KMS-11 (cell line): ENCODE results near the gene HES3.

Experiments
- H2AFZ ChIP-seq: fragments of 200-600 bp; sonication (generic); 2 replicates; pipeline ENCODE4 v1.6.1; 2016; ENCODE audit warnings: antibody characterized with exemption, mixed run types, low read depth
- H3K27ac ChIP-seq: fragments of 200-600 bp; sonication (generic); 2 replicates; pipeline ENCODE4 v1.6.1; 2016; ENCODE audit warnings: mild to moderate bottlenecking, mixed run types
- H3K27me3 ChIP-seq: fragments of 200-600 bp; sonication (generic); 2 replicates; pipeline ENCODE4 v1.6.1; 2017; ENCODE audit warnings: mild to moderate bottlenecking, low read depth, mixed run types, moderate library complexity; ENCODE audit not compliant: insufficient read depth
- H3K36me3 ChIP-seq: fragments of 200-600 bp; sonication (generic); 2 replicates; pipeline ENCODE4 v1.6.1; 2017; ENCODE audit warnings: mild to moderate bottlenecking, mixed run types; ENCODE audit not compliant: insufficient read depth
- H3K4me1 ChIP-seq: fragments of 200-600 bp; sonication (generic); 2 replicates; pipeline ENCODE4 v1.6.1; 2016; ENCODE audit warnings: mild to moderate bottlenecking, low read depth, mixed run types; ENCODE audit not compliant: poor library complexity, severe bottlenecking
- H3K4me2 ChIP-seq: fragments of 200-600 bp; sonication (generic); 2 replicates; pipeline ENCODE4 v1.7.0; 2016; ENCODE audit warnings: mild to moderate bottlenecking, mixed run types
- H3K4me3 ChIP-seq: fragments of 200-600 bp; sonication (generic); IDR thresholded peaks from 2 replicates; pipeline ENCODE4 v1.6.1; 2017; ENCODE audit warnings: low read depth, low read length, mixed read lengths; ENCODE audit not compliant: insufficient read depth
- H3K79me2 ChIP-seq: fragments of 200-600 bp; sonication (generic); 2 replicates; pipeline ENCODE4 v1.6.1; 2016; ENCODE audit warnings: low read depth, mixed run types; ENCODE audit not compliant: insufficient read depth
- H3K9ac ChIP-seq: fragments of 200-600 bp; sonication (generic); 2 replicates; pipeline ENCODE4 v1.6.1; 2016; ENCODE audit warnings: mild to moderate bottlenecking, mixed run types
- H4K20me1 ChIP-seq: fragments of 200-600 bp; sonication (generic); 2 replicates; pipeline ENCODE4 v1.6.1; 2016; ENCODE audit warnings: mild to moderate bottlenecking, mixed run types; ENCODE audit not compliant: insufficient read depth
- TF ChIP-seq, protein P1 (sequence below): fragments of 200-600 bp; sonication (generic); conservative IDR thresholded peaks from 2 replicates; pipeline ENCODE4 v1.6.1; 2017; ENCODE audit warnings: low read depth, mild to moderate bottlenecking, antibody characterized with exemption, low read length, moderate library complexity, mixed read lengths

The HES3 gene

DNA sequence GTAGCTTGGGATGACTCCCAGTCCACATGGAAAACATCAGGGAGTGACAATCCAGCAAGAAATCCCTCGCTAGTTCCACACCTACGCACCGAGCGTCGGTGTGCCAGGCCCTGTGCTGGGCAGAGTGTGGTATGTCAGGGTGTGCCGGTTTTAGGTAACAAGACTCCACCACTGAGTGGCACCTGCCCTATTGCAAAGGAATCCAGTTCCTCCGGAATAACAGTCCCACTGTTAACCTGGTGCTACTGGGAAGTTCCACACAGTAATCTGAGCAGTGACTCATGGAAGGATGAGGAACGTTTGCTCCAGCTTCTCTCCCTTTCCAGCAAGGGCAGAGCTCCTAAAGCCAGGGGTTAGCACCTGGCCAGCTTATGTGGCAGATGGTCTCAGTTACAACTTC lies 23.7 kb upstream of the HES3 start:
- TF ChIP-seq, protein P1, sequence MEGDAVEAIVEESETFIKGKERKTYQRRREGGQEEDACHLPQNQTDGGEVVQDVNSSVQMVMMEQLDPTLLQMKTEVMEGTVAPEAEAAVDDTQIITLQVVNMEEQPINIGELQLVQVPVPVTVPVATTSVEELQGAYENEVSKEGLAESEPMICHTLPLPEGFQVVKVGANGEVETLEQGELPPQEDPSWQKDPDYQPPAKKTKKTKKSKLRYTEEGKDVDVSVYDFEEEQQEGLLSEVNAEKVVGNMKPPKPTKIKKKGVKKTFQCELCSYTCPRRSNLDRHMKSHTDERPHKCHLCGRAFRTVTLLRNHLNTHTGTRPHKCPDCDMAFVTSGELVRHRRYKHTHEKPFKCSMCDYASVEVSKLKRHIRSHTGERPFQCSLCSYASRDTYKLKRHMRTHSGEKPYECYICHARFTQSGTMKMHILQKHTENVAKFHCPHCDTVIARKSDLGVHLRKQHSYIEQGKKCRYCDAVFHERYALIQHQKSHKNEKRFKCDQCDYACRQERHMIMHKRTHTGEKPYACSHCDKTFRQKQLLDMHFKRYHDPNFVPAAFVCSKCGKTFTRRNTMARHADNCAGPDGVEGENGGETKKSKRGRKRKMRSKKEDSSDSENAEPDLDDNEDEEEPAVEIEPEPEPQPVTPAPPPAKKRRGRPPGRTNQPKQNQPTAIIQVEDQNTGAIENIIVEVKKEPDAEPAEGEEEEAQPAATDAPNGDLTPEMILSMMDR: no peak
- H3K9ac ChIP-seq: no peak overlapping the region
- H2AFZ ChIP-seq: no peak overlapping the region
- H3K27ac ChIP-seq: no peak overlapping the region
- no peaks in the 10 kb centered on the region for H3K27me3 ChIP-seq
- no peaks in the 10 kb centered on the region for H3K79me2 ChIP-seq
- H3K4me3 ChIP-seq: no peak overlapping the region
- H4K20me1 ChIP-seq: no peaks in the 10 kb centered on the region
- peaks cover 10% of the 10 kb centered on the region for H3K4me1 ChIP-seq
- H3K4me2 ChIP-seq: no peak overlapping the region
- H3K36me3 ChIP-seq: no peaks in the 10 kb centered on the region

DNA sequence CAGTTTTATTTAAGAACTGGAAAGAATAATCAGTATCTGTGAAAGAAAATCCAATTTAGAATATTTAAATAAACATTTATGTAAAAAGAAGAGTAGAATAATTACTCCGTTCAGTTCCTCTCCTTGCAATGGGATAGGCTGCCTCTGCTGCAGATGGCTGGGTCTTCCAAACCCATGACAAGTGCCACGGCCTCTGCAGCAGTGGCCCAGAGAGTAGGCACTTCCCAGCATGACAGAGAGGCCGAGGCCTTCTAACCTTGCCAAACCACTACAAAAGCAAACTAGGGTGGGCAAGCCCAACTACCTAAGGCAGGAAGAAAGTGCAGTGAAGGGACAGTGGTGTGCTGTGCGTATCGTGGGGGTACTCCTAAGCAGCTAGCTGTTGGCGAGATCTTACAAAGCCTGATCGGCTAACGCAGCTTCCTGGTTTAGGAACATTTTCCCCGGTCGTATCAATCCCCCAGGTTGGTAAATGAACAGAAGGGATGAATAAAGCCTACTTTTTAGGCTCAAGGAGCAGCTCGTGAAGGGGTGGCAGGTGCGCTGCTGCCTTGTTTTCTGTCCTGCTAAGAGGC lies 22.7 kb upstream of the HES3 start:
- Histone ChIP-seq H3K27ac (no peak overlapping the region), H3K4me1 (peaks cover 10% of the 10 kb centered on the region), H4K20me1 (no peaks in the 10 kb centered on the region), H3K36me3 (no peaks in the 10 kb centered on the region), H3K27me3 (no peaks in the 10 kb centered on the region), H3K4me3 (no peak overlapping the region), H3K9ac (no peak overlapping the region), H3K79me2 (no peaks in the 10 kb centered on the region), H2AFZ (no peak overlapping the region), H3K4me2 (no peak overlapping the region)
- TF ChIP-seq, protein P1: no peak

DNA sequence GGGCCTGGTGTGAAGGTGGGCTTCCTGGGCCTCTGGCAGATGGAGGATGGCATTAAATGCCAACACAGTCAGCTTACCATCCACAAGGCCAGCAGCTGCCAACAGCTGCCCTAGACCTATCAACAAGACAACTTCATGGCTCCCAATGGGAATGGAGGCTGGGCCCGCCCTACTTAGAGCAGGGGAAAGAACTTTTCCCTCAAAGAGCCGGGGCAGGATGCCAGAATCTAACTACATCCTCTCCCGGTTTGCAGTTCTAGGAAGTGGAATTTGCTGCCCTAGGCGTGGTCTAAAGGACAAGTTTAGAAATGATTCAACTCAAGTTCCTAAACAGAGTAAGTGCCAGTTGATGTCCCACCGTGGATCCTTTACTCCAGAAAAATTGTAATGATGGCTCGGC lies 21.3 kb upstream of the HES3 start:
- H4K20me1 ChIP-seq: no peaks in the 10 kb centered on the region
- peaks cover 10% of the 10 kb centered on the region for H3K4me1 ChIP-seq
- H3K27me3 ChIP-seq: no peaks in the 10 kb centered on the region
- no peak overlapping the region for H2AFZ ChIP-seq
- H3K4me3 ChIP-seq: no peak overlapping the region
- H3K4me2 ChIP-seq: no peak overlapping the region
- H3K36me3 ChIP-seq: no peaks in the 10 kb centered on the region; the same call in 1 of the 2 replicates
- H3K27ac ChIP-seq: no peak overlapping the region
- H3K9ac ChIP-seq: no peak overlapping the region
- TF ChIP-seq, protein P1: no peak
- no peaks in the 10 kb centered on the region for H3K79me2 ChIP-seq

DNA sequence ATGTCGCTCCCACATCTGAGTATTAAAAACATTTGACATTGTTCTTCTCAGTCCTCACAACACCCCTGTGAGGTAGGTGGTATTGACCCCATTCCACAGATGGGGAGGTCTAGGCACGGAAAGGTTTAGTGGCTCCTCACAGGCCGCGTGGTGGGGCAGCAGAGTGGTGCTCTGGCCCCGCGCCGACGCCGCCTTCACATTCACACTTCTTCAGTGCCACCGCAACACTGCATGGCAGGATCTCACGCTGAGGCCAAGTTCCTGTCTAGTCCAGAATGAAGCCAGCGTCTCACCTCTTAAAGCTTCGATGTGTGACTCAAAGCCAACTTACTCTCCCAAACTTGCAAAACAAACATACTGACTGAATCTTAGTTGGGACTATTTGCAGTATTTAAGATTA lies 20.4 kb upstream of the HES3 start:
- Histone ChIP-seq H3K36me3 (no peaks in the 10 kb centered on the region; the same call in 1 of the 2 replicates), H3K79me2 (no peaks in the 10 kb centered on the region), H2AFZ (no peak overlapping the region), H3K27me3 (no peaks in the 10 kb centered on the region), H3K4me2 (no peak overlapping the region), H3K27ac (no peak overlapping the region), H4K20me1 (no peaks in the 10 kb centered on the region), H3K9ac (no peak overlapping the region), H3K4me3 (no peak overlapping the region), H3K4me1 (peaks cover 8% of the 10 kb centered on the region)
- TF ChIP-seq, protein P1: no peak
